IPS-18c (cell line): ENCODE measurements around the gene TRRAP.
"Not testable (repeated sequence)": the region's sequence is repeated elsewhere in the genome, so short reads cannot be mapped to it uniquely, and the experiment has no call there.

Experiments
- H3K4me3 ChIP-seq: 2 replicates; pipeline ENCODE4 v1.7.0; 2013; ENCODE audit warnings: low read depth, mild to moderate bottlenecking, low read length, moderate library complexity; ENCODE audit not compliant: insufficient read depth
- H3K9me3 ChIP-seq: one replicate; pipeline ENCODE4 v1.6.1; 2013; ENCODE audit warnings: mild to moderate bottlenecking, low read length, moderate library complexity; ENCODE audit not compliant: control insufficient read depth, insufficient read depth

Gene TRRAP

DNA sequence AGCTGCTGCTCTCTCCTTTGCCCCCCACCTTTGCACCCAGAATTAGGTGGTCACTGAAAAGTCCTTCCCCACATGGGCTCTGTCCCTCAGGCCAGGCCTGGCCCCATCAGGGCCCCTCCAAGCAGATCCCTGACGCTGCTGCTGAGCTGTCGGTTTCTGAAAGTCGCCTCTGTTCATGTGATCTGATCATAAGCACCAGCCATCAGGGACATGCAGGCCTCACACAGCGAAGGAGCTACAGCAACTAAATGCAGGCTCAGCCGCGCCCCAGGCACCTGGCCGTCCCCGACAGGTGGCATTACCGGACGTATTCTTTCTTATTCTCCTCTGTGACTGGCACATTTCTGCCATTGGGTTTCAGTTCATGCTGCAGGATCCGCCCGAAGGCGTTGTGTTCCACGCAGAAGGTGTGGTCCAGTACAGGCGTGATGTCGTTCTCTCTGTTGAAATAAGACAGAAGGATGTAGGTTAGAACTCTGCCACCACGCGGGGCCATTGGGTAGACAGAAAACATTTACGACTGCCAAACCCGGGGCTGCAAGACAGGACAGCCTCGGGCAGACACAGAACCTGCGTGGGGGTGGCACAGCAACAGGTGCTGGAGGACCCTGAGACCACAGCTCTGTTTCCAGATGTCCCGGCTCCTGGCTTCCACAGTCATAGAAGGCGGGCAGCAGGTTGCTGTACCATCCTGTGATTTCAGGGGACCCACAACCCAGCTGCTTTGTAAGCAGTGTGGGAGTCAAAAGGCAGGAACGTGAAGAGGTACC is 159.9 kb downstream of the TRRAP start:
- no peaks in the 10 kb centered on the region for H3K9me3 ChIP-seq
- H3K4me3 ChIP-seq, result no peak overlapping the region

GRCh38 chr7:99039384-99039891 is 161.1 kb downstream of the TRRAP start:
- no peak overlapping the region for H3K4me3 ChIP-seq
- no peaks in the 10 kb centered on the region for H3K9me3 ChIP-seq

- Histone ChIP-seq H3K9me3 (no peaks in the 10 kb centered on the region), H3K4me3 (no peak overlapping the region)
Observed at GRCh38 chr7:99040104-99040958, 162.0 kb downstream of the TRRAP start.

DNA sequence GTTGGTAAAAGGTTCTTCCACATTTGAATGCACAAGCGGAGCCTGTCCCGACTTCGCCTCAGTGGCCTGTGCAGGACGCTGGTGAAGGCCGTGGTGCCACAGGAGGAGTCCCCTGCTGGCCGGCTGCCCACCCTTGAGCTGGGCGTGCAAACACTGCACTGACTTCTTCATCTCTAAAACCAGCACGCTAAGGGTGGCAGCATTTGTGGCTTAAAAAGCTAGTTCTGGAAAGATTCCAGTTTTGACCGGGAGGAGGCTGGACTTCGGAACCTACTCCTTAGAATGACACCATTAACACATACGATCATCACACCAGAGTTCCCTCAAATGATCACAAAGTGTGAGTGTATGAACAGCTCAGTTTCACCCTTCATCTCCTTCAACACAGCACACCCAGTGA is 163.2 kb downstream of the TRRAP start:
- Histone ChIP-seq H3K4me3 (no peak overlapping the region), H3K9me3 (no peaks in the 10 kb centered on the region)

GRCh38 chr7:99042957-99043356 is 164.6 kb downstream of the TRRAP start:
- H3K4me3 ChIP-seq, result no peak overlapping the region

DNA sequence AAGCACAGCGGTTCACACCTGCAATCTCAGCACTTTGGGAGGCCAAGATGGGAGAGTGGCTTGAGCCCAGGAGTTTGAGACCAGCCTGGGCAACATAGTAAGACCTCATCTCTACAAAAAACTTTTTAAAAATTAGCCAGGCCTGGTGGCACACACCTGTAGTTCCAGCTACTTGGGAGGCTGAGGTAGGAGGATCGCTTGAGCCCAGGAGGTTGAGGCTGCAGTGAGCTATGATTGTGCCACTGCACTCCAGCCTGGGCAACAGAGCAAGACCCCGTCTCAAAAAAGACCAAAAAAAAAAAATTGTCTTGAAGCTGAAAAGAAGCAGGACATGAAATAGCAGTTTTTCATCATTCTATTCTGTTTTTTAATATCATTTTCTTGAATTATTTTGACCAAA is 166.5 kb downstream of the TRRAP start:
- not testable (repeated sequence) for H3K4me3 ChIP-seq, H3K9me3 ChIP-seq

More at GRCh38 chr7:99042957-99043356, 164.6 kb downstream of the TRRAP start:
- H3K9me3 ChIP-seq, result no peaks in the 10 kb centered on the region

GRCh38 chr7:99046262-99046661 is 167.9 kb downstream of the TRRAP start:
- H3K9me3 ChIP-seq, H3K4me3 ChIP-seq: not testable (repeated sequence)

- Histone ChIP-seq H3K4me3 (no peak overlapping the region), H3K9me3 (no peaks in the 10 kb centered on the region)
Observed at GRCh38 chr7:99046722-99047121, 168.4 kb downstream of the TRRAP start.

GRCh38 chr7:99047526-99048077 is 169.3 kb downstream of the TRRAP start:
- H3K9me3 ChIP-seq, result no peaks in the 10 kb centered on the region
- H3K4me3 ChIP-seq, result no peak overlapping the region

DNA sequence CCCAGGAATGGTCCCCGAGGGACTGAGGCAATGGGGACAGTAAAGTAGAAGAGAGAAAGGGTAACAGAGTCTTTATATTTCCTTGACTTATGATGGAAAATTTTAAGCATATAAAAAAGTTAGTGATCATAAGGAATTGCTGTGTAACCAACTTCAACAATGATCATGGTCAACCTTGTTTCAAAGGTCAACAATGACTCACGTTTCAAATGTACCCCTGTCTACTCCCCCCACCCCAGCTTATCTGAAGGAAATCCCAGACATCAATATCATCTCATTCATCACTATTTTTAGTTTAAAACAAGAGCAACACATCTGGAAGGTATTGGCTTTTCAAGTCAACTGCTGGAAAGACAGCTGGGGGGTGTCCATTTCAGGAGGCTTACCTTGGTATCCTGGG is 172.6 kb downstream of the TRRAP start:
- Histone ChIP-seq H3K9me3 (no peaks in the 10 kb centered on the region), H3K4me3 (no peak overlapping the region)

DNA sequence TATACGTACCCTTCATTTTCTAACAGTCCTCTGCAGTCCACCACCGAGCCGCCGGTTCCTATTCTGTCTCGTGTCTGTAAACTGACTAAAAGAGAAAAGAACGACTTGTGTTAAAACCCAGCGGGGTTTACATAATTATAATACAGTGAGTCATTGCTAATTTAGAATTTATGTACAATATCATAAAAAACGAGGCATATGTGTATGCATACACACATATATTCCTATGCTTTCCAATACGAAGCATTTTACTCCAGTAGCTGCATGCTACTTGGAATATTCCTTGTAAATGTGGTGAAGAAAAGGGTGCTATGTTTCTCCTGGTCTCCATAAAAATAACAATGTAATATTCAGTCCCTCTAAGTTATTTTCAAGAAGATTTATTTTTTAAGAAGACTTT is 176.4 kb downstream of the TRRAP start:
- H3K4me3 ChIP-seq, result no peak overlapping the region
- H3K9me3 ChIP-seq, result no peaks in the 10 kb centered on the region

DNA sequence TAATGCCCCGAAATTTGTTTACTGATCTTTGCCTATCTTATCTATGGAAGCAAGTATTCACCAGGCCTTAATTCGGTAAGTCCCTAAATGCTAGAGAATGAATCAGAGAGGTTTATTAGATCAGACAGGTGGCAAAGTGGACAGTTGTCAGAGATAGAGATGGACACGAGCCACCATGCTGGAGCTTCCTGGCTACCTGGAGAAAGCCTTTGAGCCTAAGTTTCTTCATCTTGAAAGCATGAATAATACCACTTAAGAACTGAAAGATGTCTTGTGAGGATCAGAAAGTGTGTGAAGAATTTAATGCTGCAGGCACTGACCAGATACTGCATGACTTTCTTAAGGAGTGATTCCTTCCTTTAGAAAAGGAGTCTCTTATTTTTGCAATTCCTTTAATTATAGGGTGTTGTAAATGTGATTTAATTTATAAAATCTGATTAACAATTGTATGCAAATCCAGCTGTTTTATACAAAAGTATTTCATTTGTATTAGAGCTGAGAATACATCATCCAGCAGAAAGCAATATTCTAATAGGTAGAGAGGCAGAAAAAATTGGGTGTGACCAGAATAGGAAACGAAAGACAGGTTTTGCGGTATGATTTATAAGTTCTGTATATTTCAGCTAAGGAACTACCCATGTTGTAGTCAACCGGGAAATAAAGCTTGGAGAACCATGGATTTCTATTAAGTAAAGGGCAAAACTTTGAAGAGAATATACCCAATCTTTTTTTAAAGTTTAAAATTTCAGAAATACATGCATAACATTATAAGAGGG is 182.9 kb downstream of the TRRAP start:
- Histone ChIP-seq H3K4me3 (no peak overlapping the region), H3K9me3 (no peaks in the 10 kb centered on the region)
